Stimulated activated CD4-positive, alpha-beta T cell treated with anti-CD3 and anti-CD28 coated beads, Interleukin-4, amount 100 ng/mL, for 4 hours (primary cell): ENCODE measurements around the gene RAPGEF5.

ENCODE experiments used
- DNase-seq, 2 experiments: peaks; one replicate each; pipeline ENCODE4 v3.0.0-alpha.2; 2020

The RAPGEF5 gene

GRCh38 chr7:22302951-22303423, 54.0 kb downstream of the RAPGEF5 start:
- DNase-seq = no peak

GRCh38 chr7:22302193-22302592, 54.8 kb downstream of the RAPGEF5 start:
- no peak for DNase-seq

GRCh38 chr7:22301790-22302189, 55.2 kb downstream of the RAPGEF5 start:
- no peak for DNase-seq

- no peak for DNase-seq
Measured at GRCh38 chr7:22300839-22301238, 56.1 kb downstream of the RAPGEF5 start.

- DNase-seq = no peak
Measured at GRCh38 chr7:22296916-22297315, 60.0 kb downstream of the RAPGEF5 start.

GRCh38 chr7:22296265-22296566, 60.7 kb downstream of the RAPGEF5 start:
- DNase-seq = no peak

GRCh38 chr7:22295402-22296264, 61.3 kb downstream of the RAPGEF5 start:
- DNase-seq = no peak

GRCh38 chr7:22292531-22292930, 64.4 kb downstream of the RAPGEF5 start:
- no peak for DNase-seq

GRCh38 chr7:22291977-22292376, 65.0 kb downstream of the RAPGEF5 start:
- no peak for DNase-seq

GRCh38 chr7:22288202-22288601, 68.8 kb downstream of the RAPGEF5 start:
- DNase-seq = no peak

GRCh38 chr7:22287412-22287811, 69.5 kb downstream of the RAPGEF5 start:
- no peak for DNase-seq

GRCh38 chr7:22286436-22286835, 70.5 kb downstream of the RAPGEF5 start:
- DNase-seq = no peak

GRCh38 chr7:22281481-22281880, 75.5 kb downstream of the RAPGEF5 start:
- no peak for DNase-seq

- no peak for DNase-seq
Measured at GRCh38 chr7:22280031-22280430, 76.9 kb downstream of the RAPGEF5 start.

- DNase-seq = no peak
Measured at GRCh38 chr7:22278660-22279059, 78.3 kb downstream of the RAPGEF5 start.

- DNase-seq = no peak
Measured at GRCh38 chr7:22277375-22277774, 79.6 kb downstream of the RAPGEF5 start.

- no peak for DNase-seq
Measured at GRCh38 chr7:22275661-22276060, 81.3 kb downstream of the RAPGEF5 start.

- DNase-seq = no peak
Measured at GRCh38 chr7:22271311-22271710, 85.6 kb downstream of the RAPGEF5 start.

GRCh38 chr7:22270371-22270770, 86.6 kb downstream of the RAPGEF5 start:
- DNase-seq = no peak

- no peak for DNase-seq
Measured at GRCh38 chr7:22269963-22270362, 87.0 kb downstream of the RAPGEF5 start.

GRCh38 chr7:22268884-22269421, 88.0 kb downstream of the RAPGEF5 start:
- no peak for DNase-seq

GRCh38 chr7:22267930-22268615, 88.9 kb downstream of the RAPGEF5 start:
- DNase-seq = no peak

GRCh38 chr7:22262538-22262937, 94.4 kb downstream of the RAPGEF5 start:
- no peak for DNase-seq

- no peak for DNase-seq
Measured at GRCh38 chr7:22256541-22257096, 100.3 kb downstream of the RAPGEF5 start.
